Stimulated activated memory B cell treated with anti-CD40 and anti-IgM and Interleukin-4, amounts not matched to agents 10 μg/mL and 1 μg/mL and 100 μg/mL, for 72 hours (primary cell): ENCODE results near the gene TMC6.
"Not testable (repeated sequence)": the region's sequence is repeated elsewhere in the genome, so short reads cannot be mapped to it uniquely, and the experiment has no call there.

Source experiments
- ATAC-seq: fragments of 150-1000 bp; cut with Tn5 transposase; 2 replicates; pipeline ENCODE4 v1.10.0; 2021
- H3K27ac Mint-ChIP-seq: one replicate; pipeline ENCODE4 v1.8.0; 2022; ENCODE audit warnings: mild to moderate bottlenecking, mixed read lengths
- H3K27me3 Mint-ChIP-seq: one replicate; pipeline ENCODE4 v1.8.0; 2022; ENCODE audit warnings: mixed read lengths
- H3K36me3 Mint-ChIP-seq: one replicate; pipeline ENCODE4 v1.8.0; 2022; ENCODE audit warnings: mixed read lengths
- H3K4me1 Mint-ChIP-seq: one replicate; pipeline ENCODE4 v1.8.0; 2022; ENCODE audit warnings: mixed read lengths
- H3K4me3 Mint-ChIP-seq: one replicate; pipeline ENCODE4 v1.8.0; 2022; ENCODE audit warnings: mild to moderate bottlenecking, moderate library complexity, mixed read lengths
- H3K9me3 Mint-ChIP-seq: one replicate; pipeline ENCODE4 v1.8.0; 2022; ENCODE audit warnings: mixed read lengths

The TMC6 gene

DNA sequence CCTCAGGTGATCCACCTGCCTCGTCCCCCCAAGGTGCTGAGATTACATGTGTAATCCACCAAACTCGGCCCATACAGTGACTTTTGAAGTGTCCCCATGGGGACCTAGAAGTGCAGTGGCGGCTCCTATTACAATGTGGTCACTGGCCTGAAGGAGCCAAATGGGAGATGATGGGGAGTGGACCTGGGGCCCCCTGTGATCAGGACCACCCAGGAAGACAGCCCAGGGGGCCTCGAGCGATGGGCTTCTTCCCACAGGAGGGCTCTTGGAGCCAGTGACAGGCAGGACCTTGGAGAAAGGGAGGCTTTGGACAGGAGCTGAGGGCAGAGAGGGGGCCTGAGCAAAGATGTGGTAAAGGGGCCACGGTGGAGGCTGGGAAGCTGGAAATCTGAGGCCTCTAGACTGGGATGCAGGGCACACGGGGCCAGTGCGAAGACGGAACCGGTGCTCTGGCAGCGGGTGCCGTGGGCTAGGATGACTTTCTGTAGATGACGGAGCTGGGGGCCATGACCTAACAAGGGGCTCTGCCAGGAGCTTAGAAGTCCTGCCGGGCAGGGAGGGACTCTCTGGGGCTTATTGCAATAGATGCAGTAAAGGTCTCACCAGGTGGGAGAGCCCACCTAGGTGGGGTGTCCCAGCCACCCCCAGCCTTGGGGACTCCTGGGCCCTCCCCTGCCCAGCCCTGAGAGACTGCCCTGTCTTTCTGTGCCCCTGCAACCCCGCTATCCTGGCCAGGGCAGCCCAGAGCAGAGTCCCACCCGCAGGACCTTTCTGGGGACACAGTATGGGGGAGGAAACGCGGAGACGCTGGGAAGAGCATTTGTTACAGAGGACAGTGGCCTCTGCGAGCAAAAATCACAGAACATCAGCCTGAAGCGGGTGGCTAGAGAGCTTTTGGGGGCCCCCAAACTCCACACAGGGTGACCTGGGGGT, 14.9 kb upstream of the TMC6 start:
- ATAC-seq: no peak
- peaks cover 94% of the 10 kb centered on the region for H3K4me1 Mint-ChIP-seq
- peak overlapping the region; percentile 99 for H3K27ac Mint-ChIP-seq
- H3K4me3 Mint-ChIP-seq: no peak overlapping the region
- H3K36me3 Mint-ChIP-seq: peaks cover 41% of the 10 kb centered on the region
- H3K9me3 Mint-ChIP-seq: peaks cover 2% of the 10 kb centered on the region
- no peaks in the 10 kb centered on the region for H3K27me3 Mint-ChIP-seq

DNA sequence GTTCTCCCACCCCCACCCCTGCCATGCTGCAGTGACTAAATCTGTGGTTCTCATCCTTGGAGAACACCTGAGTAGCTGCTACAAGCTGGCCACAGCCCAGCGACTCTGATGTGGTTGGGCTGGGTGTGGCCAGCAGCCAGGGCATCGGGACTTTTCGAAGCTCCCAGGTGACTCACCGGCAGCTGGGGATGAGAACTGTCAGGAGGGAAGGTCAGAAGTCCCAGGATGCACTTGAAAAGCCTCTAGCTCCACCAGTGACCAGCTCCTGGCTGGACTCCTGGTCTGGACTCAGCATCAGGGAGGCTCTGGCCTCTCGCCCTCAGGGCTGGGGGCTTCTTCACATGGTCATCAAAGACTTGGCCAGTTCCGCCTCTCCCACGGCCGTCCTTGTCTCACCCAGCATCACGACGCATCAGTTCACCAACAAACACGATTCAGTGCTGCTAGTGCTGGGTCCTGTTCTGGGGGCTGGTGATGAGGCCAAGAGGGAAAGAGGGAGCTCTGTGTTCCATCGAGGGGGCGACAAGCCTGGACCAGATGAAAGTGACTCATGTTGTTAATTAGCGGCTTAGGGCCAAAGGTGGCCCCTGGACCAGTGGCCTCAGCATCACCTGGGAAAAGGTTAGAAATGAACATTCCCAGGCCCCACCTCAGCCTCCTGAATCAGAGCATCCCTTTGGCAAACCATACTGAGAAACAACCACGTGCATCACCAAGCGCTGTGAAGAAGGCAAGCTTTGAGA, 13.7 kb upstream of the TMC6 start:
- Mint-ChIP-seq H3K36me3 (peaks cover 47% of the 10 kb centered on the region), H3K27ac (peak overlapping the region; percentile 99), H3K9me3 (no peaks in the 10 kb centered on the region), H3K4me1 (peaks cover 94% of the 10 kb centered on the region), H3K4me3 (peak overlapping the region; percentile 36), H3K27me3 (no peaks in the 10 kb centered on the region)
- ATAC-seq: no peak

DNA sequence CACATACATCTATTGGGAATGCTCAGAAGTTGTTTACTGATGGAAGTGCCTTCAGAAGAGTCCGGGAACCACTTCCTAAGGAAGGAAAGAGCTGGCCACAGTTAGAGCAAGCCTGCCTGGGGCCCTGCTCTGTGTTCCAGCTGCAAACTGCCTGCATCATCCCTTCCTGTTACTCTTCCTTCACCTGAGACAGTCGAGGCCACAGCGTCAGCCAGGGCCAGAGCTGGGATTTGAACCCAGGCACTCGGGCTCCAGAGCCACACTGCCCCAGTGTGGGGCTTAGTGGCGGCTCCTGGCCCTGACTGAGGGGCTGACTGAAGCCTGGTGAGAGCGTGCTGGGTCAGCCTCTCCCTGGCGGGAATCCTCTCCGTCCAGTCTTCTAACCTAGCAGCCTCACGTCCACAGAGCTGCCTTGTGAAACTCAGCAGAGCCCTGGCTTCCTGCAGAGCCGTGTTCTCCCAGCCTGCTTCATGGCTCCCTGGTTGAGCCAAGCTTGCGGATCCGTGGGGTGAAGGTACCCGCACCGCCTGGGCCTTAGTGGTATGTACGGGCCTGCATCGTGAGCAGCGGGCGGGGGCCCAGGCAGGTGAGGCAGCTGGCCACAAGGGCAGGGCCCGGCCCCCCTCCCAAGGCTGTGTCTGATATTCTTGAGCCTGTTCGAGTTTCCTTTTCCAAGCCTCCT, 13.0 kb upstream of the TMC6 start:
- H3K4me1 Mint-ChIP-seq: peaks cover 94% of the 10 kb centered on the region
- peak overlapping the region; percentile 23 for H3K4me3 Mint-ChIP-seq
- H3K27ac Mint-ChIP-seq: peak overlapping the region; percentile 99
- no peaks in the 10 kb centered on the region for H3K9me3 Mint-ChIP-seq
- peaks cover 50% of the 10 kb centered on the region for H3K36me3 Mint-ChIP-seq
- ATAC-seq: no peak
- no peaks in the 10 kb centered on the region for H3K27me3 Mint-ChIP-seq

DNA sequence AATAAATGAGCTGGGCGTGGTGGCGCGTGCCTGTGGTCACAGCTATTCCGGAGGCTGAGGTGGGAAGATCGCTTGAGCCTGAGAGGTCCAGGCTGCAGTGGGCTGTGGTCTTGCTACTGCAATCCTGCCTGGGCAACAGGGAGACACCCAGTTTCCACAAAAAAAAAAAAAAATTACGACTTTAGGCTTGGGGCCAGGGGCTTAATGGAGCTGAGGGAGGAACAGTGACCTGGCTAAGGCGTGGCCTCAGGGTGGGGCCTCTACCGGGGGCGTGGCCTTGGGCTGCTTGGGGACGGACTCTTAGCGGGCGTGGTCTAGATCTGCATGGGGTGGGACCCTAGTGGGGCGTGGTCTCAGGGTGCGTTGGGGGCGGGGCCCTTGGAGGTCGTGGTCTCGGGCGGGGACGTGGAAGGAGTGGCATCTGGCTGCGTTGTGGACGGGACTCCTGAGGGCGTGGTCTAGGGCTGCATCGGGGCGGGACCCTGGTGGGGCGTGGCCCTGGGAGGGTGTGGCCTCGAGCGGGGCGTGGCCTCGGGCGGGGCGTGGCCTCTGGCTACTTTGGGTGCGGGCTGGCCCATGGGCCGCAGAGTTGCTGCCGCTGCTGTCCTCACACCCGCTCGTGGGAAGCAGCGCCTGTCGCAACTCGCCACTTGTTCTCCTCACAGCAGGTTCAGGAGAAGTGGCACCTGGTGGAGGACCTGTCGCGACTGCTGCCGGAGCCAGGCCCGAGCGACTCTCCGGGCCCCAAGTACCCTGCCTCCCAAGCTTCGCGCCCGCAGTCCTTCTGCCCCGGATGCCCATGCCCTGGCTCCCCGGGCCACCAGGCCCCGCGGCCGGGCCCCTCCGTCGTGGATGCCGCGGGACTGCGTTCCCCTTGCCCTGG, 11.9 kb upstream of the TMC6 start:
- Mint-ChIP-seq H3K4me3 (peak overlapping the region; percentile 47), H3K4me1 (peaks cover 96% of the 10 kb centered on the region), H3K27ac (peak overlapping the region; percentile 99), H3K27me3 (no peaks in the 10 kb centered on the region), H3K9me3 (no peaks in the 10 kb centered on the region), H3K36me3 (peaks cover 60% of the 10 kb centered on the region)
- ATAC-seq: peak; percentile 89

GRCh38 chr17:78139861-78140168, 11.3 kb upstream of the TMC6 start:
- H3K27me3 Mint-ChIP-seq: not testable (repeated sequence)

DNA sequence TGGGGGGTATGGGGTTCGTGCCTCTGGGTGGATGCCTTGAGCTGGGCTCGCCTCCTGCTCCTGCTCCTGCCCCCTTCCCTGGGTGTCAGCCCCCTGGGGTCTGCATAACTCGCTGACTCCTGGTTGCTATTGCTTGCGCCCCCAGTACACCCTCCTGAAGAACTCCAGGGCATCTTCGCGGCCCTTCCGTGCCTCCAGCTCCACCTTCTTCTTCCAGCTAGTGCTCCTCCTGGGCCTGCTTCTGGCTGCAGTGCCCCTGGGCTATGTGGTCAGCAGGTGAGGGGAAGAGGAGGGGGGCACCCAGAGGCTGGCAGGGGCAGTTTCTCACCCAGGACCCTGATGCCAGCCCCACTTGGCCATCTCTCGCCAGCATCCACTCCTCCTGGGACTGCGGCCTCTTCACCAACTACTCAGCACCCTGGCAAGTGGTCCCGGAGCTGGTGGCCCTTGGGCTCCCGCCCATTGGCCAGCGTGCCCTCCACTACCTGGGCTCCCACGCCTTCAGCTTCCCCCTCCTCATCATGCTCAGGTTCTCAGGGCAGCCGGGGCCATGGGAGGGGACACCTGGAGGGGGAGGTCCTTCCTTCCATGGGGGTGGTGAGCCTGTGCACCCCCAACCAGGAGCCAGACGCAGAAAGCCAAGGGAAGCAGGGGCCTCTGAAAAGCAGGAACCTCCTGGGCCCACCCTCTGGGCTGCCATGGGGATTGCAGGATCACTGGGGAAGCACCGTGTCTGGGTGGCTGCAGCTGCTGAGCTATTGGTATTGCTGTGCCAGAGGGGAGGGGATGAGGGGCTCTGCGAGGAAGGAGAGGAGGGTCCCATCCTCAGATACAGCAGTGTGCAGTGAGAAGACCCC, 9.9 kb upstream of the TMC6 start:
- Mint-ChIP-seq H3K36me3 (peaks cover 80% of the 10 kb centered on the region), H3K27me3 (no peaks in the 10 kb centered on the region), H3K27ac (peak overlapping the region; percentile 99), H3K4me1 (peaks cover 93% of the 10 kb centered on the region), H3K9me3 (no peaks in the 10 kb centered on the region), H3K4me3 (peak overlapping the region; percentile 84)
- no peak for ATAC-seq

More at GRCh38 chr17:78139861-78140168, 11.3 kb upstream of the TMC6 start:
- H3K9me3 Mint-ChIP-seq, ATAC-seq: not testable (repeated sequence)
- Mint-ChIP-seq H3K4me3 (peak overlapping the region; percentile 16), H3K36me3 (peaks cover 66% of the 10 kb centered on the region), H3K27ac (peak overlapping the region; percentile 99), H3K4me1 (peaks cover 93% of the 10 kb centered on the region)

GRCh38 chr17:78137392-78138203, 9.0 kb upstream of the TMC6 start:
- no peaks in the 10 kb centered on the region for H3K9me3 Mint-ChIP-seq
- H3K4me1 Mint-ChIP-seq: peaks cover 93% of the 10 kb centered on the region
- H3K36me3 Mint-ChIP-seq: peaks cover 80% of the 10 kb centered on the region
- ATAC-seq: peak; percentile 44
- H3K4me3 Mint-ChIP-seq: peak overlapping the region; percentile 84
- H3K27ac Mint-ChIP-seq: peak overlapping the region; percentile 99
- no peaks in the 10 kb centered on the region for H3K27me3 Mint-ChIP-seq

- Mint-ChIP-seq H3K27me3 (no peaks in the 10 kb centered on the region), H3K9me3 (no peaks in the 10 kb centered on the region), H3K4me3 (peak overlapping the region; percentile 13), H3K27ac (peak overlapping the region; percentile 82), H3K36me3 (peaks cover 81% of the 10 kb centered on the region), H3K4me1 (peaks cover 80% of the 10 kb centered on the region)
- ATAC-seq: no peak
These were observed 7.4 kb upstream of the TMC6 start for GRCh38 chr17:78135858-78136500.

- no peak for ATAC-seq
- Mint-ChIP-seq H3K4me3 (peak overlapping the region; percentile 39), H3K27ac (peak overlapping the region; percentile 82), H3K36me3 (peaks cover 81% of the 10 kb centered on the region), H3K9me3 (no peaks in the 10 kb centered on the region), H3K4me1 (peaks cover 82% of the 10 kb centered on the region), H3K27me3 (no peaks in the 10 kb centered on the region)
These were observed 6.4 kb upstream of the TMC6 start for GRCh38 chr17:78134899-78135385.

DNA sequence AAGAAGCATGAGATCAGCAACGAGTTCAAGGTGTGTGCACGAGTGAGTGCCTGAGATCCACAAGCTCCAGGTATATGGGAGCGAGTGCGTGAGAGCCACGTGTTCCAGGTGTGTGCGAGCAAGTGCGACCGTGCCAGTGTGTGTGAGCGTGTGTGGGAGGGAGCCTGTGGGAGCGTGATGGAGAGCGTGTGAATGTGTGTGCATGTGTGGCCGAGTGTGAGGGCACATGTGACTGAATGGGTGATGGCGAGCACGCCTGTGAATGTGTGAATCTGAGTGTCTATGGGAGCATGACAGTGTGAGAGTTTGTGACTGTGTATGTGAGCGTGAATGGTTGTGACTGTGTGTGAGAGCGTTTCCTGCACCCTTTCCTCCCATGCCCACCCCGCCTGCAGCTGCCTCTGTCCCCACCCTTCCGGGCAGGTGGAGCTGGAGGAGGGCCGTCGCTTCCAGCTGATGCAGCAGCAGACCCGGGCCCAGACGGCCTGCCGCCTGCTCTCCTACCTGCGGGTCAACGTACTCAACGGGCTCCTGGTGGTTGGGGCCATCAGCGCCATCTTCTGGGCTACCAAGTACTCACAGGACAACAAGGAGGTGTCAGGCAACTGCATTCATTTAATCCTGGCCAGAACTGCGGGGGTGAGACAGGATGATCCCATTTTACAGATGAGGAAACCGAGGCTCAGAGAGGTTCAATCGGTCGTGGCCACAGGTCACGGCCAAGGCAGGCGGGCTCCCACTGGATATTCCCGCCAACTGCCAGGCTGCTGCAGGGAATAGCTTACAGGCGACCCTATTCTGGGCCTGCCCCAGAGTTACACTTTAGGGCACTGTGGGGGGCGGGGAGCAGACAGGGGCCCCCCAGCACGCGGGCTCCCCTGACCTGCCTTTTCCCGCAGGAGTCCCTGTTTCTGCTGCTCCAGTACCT, 5.7 kb upstream of the TMC6 start:
- peak; percentile 0 for ATAC-seq
- H3K9me3 Mint-ChIP-seq: no peaks in the 10 kb centered on the region
- H3K4me3 Mint-ChIP-seq: peak overlapping the region; percentile 94
- peak overlapping the region; percentile 82 for H3K27ac Mint-ChIP-seq
- H3K36me3 Mint-ChIP-seq: peaks cover 74% of the 10 kb centered on the region
- no peaks in the 10 kb centered on the region for H3K27me3 Mint-ChIP-seq
- H3K4me1 Mint-ChIP-seq: peaks cover 82% of the 10 kb centered on the region

GRCh38 chr17:78133179-78133951, 4.8 kb upstream of the TMC6 start:
- ATAC-seq: no peak
- Mint-ChIP-seq H3K27ac (peak overlapping the region; percentile 82), H3K4me3 (peak overlapping the region; percentile 94)

More at GRCh38 chr17:78133179-78133951, 4.8 kb upstream of the TMC6 start:
- Mint-ChIP-seq H3K4me1 (peaks cover 80% of the 10 kb centered on the region), H3K27me3 (no peaks in the 10 kb centered on the region), H3K9me3 (no peaks in the 10 kb centered on the region), H3K36me3 (peaks cover 65% of the 10 kb centered on the region)
